ENCODE results near the gene PSMC3IP. TPM values are rescaled to one million over a fixed set of nuclear protein-coding genes. Genes with fewer than 3 reads are reported as not detected.

PSMC3IP gene
- total RNA-seq, 1 experiment from 2014 or later: 5.6 TPM

DNA sequence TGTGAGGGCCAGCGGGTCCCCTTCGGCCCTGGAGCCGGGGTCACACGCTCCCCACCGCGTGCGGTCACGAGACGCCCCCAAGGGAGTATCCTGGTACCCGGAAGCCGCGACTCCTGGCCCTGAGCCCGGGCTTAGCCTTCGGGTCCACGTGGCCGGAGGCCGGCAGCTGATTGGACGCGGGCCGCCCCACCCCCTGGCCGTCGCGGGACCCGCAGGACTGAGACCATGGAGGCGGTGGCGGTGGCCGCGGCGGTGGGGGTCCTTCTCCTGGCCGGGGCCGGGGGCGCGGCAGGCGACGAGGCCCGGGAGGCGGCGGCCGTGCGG, 41.5 kb downstream of the PSMC3IP start, which contains the start of gene NAGLU:
NAGLU (plus strand) TSS at position 194 of the 324 bp plus-strand sequence; CDS start at position 226, 32 bp downstream.
- peak; percentile 96 for DNase-seq
- no peaks in the 10 kb centered on the region for H3K9me3 ChIP-seq
- peaks cover 28% of the 10 kb centered on the region for H3K36me3 ChIP-seq
- H3K27me3 ChIP-seq: no peaks in the 10 kb centered on the region
- peak within 1 kb of the TSS; percentile 64 for H3K4me3 ChIP-seq

DNA sequence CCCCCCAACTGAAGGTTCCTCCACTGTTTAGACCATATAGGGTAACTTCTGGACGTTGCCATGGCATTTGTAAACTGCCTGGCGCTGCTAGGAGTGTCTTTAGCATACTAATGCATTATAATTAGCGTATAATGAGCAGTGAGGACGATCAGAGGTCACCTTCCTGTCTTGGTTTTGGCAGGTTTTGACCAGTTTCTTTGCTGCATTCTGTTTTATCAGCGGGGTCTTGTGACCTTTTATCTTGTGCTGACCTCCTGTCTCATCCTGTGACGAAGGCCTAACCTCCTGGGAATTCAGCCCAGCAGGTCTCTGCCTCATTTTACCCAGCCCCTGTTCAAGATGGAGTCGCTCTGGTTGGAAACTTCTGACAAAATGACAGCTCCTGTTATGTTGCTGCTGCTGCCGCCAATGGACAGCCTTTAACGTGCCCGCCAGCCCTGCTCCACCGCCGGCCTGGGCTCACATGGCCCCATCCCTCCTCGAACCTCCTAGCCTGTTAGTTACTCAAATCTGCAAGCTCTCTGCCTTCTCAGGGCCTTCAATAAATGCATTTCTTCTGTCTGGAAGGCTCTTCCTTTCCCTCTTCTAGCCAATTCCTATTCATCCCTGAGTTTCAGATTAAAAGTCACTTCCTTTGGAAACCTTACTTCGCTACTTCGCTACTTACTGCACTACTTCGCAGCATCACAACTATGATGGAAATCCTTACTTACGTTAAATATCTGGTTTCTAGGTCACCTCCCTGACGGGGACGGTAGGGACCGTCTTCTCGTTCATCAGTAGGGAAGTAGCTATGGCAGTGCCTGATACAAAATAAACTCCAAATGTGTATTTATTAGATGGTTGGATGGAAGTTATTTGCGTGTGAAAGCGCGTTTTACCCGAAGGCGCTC, 42.1 kb downstream of the PSMC3IP start:
- peaks cover 24% of the 10 kb centered on the region for H3K36me3 ChIP-seq
- no peaks in the 10 kb centered on the region for H3K9me3 ChIP-seq
- peak overlapping the region; percentile 64 for H3K4me3 ChIP-seq
- no peak for DNase-seq
- H3K27me3 ChIP-seq: no peaks in the 10 kb centered on the region

DNA sequence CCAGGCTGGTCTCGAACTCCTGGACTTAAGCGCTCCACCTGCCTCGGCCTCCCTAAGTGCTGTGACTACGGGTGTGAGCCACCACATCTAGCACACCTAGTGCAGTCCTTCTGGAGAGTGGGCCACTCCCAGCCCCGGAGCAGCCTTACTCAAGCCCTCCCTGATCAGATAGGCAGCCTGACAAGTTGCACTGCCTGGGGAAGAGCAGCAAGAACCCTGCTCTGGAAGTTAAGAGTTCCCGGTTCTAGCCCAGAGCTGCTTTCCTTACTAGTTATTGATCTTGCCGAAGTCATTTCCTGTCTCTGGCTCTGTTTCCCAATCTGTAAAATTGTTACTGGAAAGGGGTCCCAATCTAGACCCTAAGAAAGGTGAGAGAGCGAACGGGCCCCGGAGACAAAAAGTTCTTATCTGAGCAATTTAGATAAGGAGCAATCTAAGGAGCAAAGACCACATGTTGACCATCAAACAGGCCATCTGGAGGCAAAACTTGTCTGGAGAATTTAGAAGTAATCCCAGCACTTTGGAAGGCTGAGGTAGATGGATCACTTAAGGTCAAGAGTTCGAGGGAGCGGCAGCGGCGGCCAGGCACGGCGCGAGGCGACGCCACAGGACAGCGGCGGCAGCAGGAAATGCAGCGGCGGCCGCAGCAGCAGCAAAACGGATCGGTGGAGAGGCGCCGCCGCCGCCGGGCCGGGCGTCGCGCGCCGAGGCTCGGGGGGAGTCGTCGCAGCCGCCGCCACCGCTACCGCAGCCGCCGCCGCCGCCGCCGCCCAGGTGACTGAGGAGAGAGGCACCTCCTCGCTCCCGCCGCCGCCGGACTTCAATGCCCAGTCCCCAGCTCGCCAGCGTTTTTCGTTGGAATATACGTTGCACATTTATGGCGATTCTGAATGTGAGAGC, 45.8 kb downstream of the PSMC3IP start:
- peak; percentile 65 for DNase-seq
- Histone ChIP-seq H3K27me3 (no peaks in the 10 kb centered on the region), H3K4me3 (peak overlapping the region; percentile 45), H3K36me3 (no peaks in the 10 kb centered on the region), H3K9me3 (no peaks in the 10 kb centered on the region)

DNA sequence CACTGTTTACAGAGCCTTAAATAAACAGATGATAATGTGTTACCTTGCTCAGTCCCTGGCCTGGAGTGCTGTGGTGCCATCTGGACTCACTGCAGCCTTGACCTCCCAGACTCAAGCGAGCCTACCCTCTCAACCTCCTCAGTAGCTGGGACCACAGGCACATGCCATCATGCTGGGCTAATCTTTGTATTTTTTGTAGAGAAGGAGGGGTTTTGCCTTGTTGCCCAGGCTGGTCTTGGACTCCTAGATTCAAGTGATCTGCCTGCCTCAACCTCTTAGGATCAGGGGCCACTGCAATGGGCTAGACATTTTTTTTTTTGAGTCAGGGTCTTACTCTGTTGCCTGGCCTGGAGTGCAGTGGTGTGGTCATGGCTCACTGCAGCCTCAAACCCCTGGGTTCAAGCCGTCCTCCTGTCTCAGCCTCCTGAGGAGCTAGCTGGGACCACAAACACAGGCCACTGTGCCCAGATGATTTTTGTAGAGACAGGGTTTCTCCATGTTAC, 46.5 kb downstream of the PSMC3IP start:
- H3K9me3 ChIP-seq: no peaks in the 10 kb centered on the region
- H3K27me3 ChIP-seq: no peaks in the 10 kb centered on the region
- no peak overlapping the region for H3K4me3 ChIP-seq
- DNase-seq: no peak
- no peaks in the 10 kb centered on the region for H3K36me3 ChIP-seq

DNA sequence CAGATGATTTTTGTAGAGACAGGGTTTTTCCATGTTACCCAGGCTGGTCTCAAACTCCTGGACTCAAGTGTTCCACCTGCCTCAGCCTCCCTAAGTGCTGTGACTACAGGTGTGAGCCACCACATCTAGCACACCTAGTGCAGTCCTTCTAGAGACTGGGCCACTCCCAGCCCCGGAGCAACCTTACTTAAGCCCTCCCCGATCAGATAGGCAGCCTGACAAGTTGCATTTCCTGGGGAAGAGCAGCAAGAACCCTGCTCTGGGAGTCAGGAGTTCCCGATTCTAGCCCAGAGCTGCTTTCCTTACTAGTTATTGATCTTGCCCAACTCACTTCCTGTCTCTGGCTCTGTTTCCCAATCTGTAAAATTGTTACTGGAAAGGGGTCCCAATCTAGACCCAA, 48.5 kb downstream of the PSMC3IP start:
- Histone ChIP-seq H3K9me3 (no peaks in the 10 kb centered on the region), H3K36me3 (no peaks in the 10 kb centered on the region; the same call in 1 of the 2 replicates), H3K4me3 (no peak overlapping the region), H3K27me3 (no peaks in the 10 kb centered on the region)
- no peak for DNase-seq

DNA sequence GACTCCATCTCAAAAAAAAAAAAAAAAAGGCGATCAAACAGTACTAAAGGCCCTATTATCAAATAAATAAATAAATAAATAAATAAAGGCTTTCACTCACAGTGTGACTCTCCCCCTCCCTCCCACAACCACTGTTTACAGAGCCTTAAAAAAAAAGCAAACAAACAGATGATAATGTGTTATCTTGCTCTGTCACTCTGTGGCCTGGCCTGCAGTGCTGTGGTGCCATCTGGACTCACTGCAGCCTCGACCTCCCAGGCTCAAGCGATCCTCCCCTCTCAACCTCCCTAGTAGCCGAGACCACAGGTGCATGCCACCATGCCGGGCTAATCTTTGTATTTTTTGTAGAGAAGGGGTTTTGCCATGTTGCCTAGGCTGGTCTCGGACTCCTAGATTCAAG, 49.6 kb downstream of the PSMC3IP start:
- no peak for DNase-seq
- Histone ChIP-seq H3K4me3 (no peak overlapping the region), H3K9me3 (no peaks in the 10 kb centered on the region), H3K36me3 (peaks cover 4% of the 10 kb centered on the region), H3K27me3 (no peaks in the 10 kb centered on the region)

DNA sequence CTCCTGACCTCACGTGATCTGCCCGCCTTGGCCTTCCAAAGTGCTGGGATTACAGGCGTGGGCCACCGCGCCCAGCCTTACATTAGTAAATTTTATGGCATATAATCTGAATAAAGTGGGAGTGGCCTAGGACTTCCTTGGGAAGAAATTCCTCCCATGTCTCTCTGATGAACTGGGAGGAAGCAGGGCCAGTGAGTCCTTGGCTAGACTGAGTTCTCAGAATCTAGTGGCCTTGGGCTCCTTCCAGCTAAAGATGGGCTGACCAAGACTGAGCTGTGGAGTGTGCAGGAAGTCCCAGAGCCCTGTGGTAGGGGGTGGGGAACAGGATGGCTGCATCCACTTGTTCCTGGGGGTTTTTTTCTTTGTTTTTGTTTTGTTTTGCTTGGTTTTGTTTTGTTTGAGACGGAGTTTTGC, 51.5 kb downstream of the PSMC3IP start:
- Histone ChIP-seq H3K36me3 (peaks cover 16% of the 10 kb centered on the region), H3K9me3 (no peaks in the 10 kb centered on the region), H3K27me3 (no peaks in the 10 kb centered on the region), H3K4me3 (no peak overlapping the region)
- DNase-seq: peak; percentile 72

DNA sequence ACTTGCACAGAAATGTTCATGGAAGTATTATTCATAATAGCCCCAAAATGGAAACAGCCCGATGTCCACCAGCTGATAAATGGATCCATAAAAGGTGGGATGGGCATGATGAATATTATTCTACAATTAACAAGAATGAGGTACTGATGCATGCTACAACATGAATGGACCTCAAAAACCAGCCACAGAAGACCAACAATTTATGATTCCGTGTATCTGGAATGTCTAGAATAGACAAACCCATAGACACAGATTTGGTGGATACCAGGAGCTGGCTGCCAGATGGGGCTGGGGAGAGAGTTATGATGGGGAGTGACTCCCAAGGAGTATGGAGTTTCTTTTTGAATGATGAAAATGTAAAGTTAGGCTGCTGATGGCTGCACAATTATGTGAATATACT, 52.3 kb downstream of the PSMC3IP start:
- Histone ChIP-seq H3K4me3 (no peak overlapping the region), H3K9me3 (no peaks in the 10 kb centered on the region), H3K36me3 (peaks cover 20% of the 10 kb centered on the region), H3K27me3 (no peaks in the 10 kb centered on the region)
- peak; percentile 60 for DNase-seq

DNA sequence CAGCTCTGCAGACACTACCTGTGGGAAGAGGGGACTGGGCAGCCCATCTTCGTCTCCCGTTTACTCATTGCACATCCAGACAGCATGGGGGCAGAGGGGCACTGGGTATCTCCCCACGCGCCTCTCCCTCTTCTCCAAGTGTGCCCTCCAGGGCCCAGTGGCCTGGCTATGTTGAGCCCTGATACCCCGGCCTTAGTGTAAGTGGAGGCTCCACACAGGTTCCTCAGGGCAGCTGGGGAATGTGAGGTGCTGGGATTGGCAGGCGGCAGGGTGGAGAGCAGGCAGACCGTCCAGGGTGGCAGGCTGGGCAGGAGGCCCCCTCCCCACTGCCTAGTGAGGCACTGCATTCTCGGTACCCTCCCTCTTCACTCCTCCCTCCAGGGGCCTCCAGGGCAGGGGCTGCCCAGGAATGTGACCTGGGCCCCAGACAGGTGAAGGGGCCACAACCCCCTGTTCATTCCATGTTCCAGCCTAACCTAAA, 54.7 kb downstream of the PSMC3IP start:
- no peaks in the 10 kb centered on the region for H3K9me3 ChIP-seq
- no peak for DNase-seq
- peaks cover 26% of the 10 kb centered on the region for H3K36me3 ChIP-seq
- no peaks in the 10 kb centered on the region for H3K27me3 ChIP-seq
- no peak overlapping the region for H3K4me3 ChIP-seq

Other genes with a start within 250 kb of the PSMC3IP start
- gene STAT3, start 189.3 kb downstream of the PSMC3IP start, total RNA-seq (2014; rRNA removed; shearing (Covaris generic); ENCODE audit: low replicate concordance): 59.9 and 66.2 TPM in 2 replicates
- gene CAVIN1, start 154.5 kb downstream of the PSMC3IP start, total RNA-seq (2014; rRNA removed; shearing (Covaris generic); ENCODE audit: low replicate concordance): 799 and 958 TPM in 2 replicates
- 15.9 and 28.0 TPM in 2 replicates for gene ATP6V0A1, start 118.9 kb downstream of the PSMC3IP start, total RNA-seq (2014; rRNA removed; shearing (Covaris generic); ENCODE audit: low replicate concordance)
- gene NAGLU, start 41.5 kb downstream of the PSMC3IP start, total RNA-seq (2014; rRNA removed; shearing (Covaris generic); ENCODE audit: low replicate concordance): 18.5 and 46.4 TPM in 2 replicates
- gene HSD17B1, start 24.8 kb downstream of the PSMC3IP start, total RNA-seq (2014; rRNA removed; shearing (Covaris generic); ENCODE audit: low replicate concordance): 0.59 and 2.8 TPM in 2 replicates
- 7.7 and 12.4 TPM in 2 replicates for gene COASY, start 15.6 kb downstream of the PSMC3IP start, total RNA-seq (2014; rRNA removed; shearing (Covaris generic); ENCODE audit: low replicate concordance)
- gene MLX, start 10.6 kb downstream of the PSMC3IP start, total RNA-seq (2014; rRNA removed; shearing (Covaris generic); ENCODE audit: low replicate concordance): 19.8 and 40.0 TPM in 2 replicates
- 46.0 and 47.2 TPM in 2 replicates for gene RETREG3, start 31.6 kb upstream of the PSMC3IP start, total RNA-seq (2014; rRNA removed; shearing (Covaris generic); ENCODE audit: low replicate concordance)
- gene TUBG1, start 32.0 kb upstream of the PSMC3IP start, total RNA-seq (2014; rRNA removed; shearing (Covaris generic); ENCODE audit: low replicate concordance): 65.4 and 69.8 TPM in 2 replicates
- gene TUBG2, start 81.6 kb upstream of the PSMC3IP start, total RNA-seq (2014; rRNA removed; shearing (Covaris generic); ENCODE audit: low replicate concordance): 1.4 and 4.0 TPM in 2 replicates
- gene PLEKHH3, start 99.3 kb upstream of the PSMC3IP start, total RNA-seq (2014; rRNA removed; shearing (Covaris generic); ENCODE audit: low replicate concordance): 16.5 and 54.1 TPM in 2 replicates
- gene CCR10, start 104.1 kb upstream of the PSMC3IP start, total RNA-seq (2014; rRNA removed; shearing (Covaris generic); ENCODE audit: low replicate concordance): 5.7 TPM in 1 of 2 replicates, not detected in the other
- 9.2 and 9.3 TPM in 2 replicates for gene CNTNAP1, start 104.8 kb upstream of the PSMC3IP start, total RNA-seq (2014; rRNA removed; shearing (Covaris generic); ENCODE audit: low replicate concordance)
- gene EZH1, start 167.3 kb upstream of the PSMC3IP start, total RNA-seq (2014; rRNA removed; shearing (Covaris generic); ENCODE audit: low replicate concordance): 8.4 and 20.0 TPM in 2 replicates
- not detected in 2 replicates for gene RAMP2, start 183.5 kb upstream of the PSMC3IP start, total RNA-seq (2014; rRNA removed; shearing (Covaris generic); ENCODE audit: low replicate concordance)
- 68.7 and 99.1 TPM in 2 replicates for gene VPS25, start 195.7 kb upstream of the PSMC3IP start, total RNA-seq (2014; rRNA removed; shearing (Covaris generic); ENCODE audit: low replicate concordance)
- not detected in 2 replicates for gene WNK4, start 202.9 kb upstream of the PSMC3IP start, total RNA-seq (2014; rRNA removed; shearing (Covaris generic); ENCODE audit: low replicate concordance)
- 65.1 and 90.5 TPM in 2 replicates for gene COA3, start 221.0 kb upstream of the PSMC3IP start, total RNA-seq (2014; rRNA removed; shearing (Covaris generic); ENCODE audit: low replicate concordance)
- gene CNTD1, start 221.1 kb upstream of the PSMC3IP start, total RNA-seq (2014; rRNA removed; shearing (Covaris generic); ENCODE audit: low replicate concordance): not detected in 2 replicates
- gene BECN1, start 246.6 kb upstream of the PSMC3IP start, total RNA-seq (2014; rRNA removed; shearing (Covaris generic); ENCODE audit: low replicate concordance): 85.0 and 209 TPM in 2 replicates